ENCODE measurements around the gene YPEL1.
"Not testable (repeated sequence)": the region's sequence is repeated elsewhere in the genome, so short reads cannot be mapped to it uniquely, and the experiment has no call there.

YPEL1 gene

DNA sequence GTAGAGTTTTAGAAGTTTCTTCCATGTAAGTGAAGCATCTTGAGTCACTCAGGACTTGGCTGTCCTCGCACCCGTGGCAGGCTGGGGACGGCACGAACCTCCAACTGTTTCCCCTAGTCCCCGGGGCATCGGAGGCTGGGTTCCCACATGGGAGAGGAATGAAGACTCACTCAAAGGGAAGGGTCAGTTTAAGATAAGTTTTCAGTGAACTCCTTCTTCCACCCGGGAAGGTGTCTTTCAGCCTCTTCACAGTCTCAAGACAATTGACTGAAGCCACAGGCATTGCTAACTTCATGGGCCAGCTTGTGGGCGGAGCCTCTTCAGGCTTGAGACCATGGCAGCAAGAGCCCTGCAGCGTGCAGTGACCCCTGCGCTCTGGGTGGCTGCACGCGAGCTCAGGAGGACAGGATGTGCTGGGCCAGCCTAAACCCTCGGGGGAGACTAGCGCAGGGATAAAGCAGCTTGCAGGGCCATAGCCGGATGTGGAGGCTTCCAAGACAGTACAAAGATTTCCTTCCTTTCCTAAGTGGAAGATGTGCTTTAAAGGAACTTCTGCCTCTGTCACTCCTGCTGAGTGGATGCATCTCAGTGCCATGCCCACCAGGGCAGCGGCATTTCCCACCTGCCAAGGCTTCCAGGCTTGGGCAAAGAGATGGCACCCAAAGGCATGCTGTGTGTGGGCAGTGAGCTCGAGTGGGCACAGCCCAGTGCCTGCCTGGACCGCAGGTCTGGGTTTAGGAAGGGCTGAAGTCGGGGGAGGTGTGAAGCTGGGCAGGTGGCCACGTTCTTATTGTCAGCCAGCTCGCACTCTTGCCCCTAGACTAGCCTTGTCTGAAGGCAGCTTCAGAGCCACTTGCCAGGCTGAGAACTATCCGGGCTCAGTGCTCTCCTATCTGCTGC is 36.9 kb downstream of the YPEL1 start:
- no peak for DNase-seq

DNA sequence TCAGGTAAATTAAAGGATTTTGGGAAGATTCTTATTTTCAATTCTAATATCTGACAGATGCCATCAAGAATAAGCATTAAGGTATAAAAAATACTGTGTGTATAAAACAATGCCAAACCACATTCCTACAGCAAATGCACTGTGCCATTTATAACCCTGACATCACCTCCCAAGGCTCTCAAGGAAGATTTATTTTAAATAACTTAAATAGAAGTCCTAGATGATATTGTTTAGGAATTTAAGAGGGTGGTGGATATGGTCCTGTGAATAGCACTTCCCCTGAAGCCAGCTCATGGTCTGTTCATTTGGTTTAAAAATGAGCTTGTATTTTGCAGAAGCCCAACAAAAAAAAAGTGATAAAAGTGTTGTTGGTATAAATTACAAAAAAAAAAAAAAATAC is 37.7 kb downstream of the YPEL1 start:
- DNase-seq, result no peak

DNA sequence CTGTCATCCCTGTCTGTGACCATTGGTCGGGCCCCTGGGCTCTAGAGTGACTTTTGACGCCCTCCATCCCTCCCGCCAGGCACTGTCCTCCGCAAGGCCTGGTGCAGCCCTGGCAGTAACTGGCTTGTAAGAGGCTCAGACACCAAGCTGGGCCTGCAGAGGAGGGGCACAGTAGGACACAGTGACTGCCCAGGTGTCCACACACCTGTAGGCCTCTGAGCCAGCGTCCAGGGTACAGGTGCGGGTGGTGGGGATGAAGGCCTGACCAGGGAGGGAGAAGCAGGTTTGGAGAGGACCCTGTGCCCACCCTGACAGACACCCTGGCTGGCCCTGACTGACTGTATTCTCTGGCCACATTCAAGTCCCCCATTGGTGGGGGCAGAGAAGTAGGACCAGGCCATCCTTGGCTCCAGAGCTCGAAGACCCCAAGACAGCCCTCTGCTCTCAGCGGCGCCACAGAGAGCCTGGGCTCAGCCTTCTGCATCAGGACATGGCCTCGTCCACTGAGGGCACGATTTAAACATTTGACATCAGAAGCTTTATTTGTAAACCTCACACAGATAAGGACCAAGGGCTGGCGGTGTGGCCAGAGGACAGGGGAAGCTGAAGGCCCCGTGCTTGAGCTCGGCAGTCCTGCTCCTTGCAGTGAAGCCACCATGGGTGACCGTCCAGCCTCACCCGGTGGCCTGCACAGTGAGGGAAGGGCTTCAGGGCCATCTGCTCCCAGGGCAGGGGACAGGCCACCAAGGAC is 38.4 kb downstream of the YPEL1 start:
- no peak for DNase-seq

DNA sequence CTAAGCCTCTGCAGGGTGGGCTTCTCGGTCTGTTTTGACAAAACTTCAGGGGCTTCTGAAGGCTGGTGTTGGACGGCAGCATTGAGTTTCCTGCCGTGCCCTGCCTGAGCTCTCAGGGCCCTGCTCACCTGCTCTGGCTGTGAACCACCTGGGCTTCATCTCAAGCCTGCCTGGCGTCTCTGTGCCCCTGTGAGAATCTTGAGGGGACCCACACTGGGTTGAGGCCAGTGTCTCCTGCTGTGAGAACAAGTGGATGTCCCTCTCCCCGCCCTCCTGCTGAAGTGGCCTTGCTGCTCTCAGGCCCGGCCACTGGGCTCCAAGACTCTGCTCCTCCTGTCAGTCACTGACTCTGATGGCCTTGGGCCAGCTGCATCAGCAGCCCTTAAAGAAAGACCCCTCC is 39.5 kb downstream of the YPEL1 start:
- DNase-seq, result no peak

- DNase-seq, result no peak
Measured at GRCh38 chr22:21695430-21696085, 40.0 kb downstream of the YPEL1 start.

GRCh38 chr22:21694795-21695429 is 40.7 kb downstream of the YPEL1 start:
- no peak for DNase-seq

DNA sequence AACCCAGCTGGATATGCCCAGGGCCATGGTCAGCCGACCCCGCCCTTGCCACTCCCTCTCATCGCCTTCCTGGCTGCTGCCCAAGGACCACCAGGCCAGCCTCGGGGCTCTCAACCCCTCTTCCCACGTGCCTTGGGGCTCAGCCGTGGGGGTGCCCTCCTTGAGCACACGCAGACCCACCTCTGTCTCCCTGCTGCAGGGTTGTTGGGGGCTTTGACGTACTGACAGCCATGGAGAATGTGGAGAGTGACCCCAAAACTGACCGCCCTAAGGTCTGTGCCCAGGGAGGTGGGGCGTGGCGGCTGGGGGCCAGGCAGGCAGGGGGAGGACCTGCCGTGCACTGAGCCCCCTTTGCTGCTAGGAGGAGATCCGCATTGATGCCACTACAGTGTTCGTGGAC is 41.2 kb downstream of the YPEL1 start:
- DNase-seq, result no peak

DNA sequence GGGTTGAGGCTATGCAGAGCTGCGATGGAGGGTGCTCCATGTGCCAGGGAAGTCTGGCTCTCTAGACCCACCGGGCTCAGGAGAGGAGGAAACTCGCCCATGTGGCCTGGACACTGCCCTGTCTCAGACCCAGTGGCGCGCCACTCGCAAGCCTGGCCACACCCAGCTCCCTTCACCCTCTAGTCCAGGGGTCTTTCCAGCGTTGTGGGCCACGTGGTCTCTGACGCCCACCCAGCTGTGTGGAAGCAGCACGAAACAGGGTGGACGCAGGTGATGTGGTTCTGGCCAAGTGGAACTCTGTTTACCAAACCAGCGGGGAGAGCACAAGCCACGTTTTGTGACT is 41.6 kb downstream of the YPEL1 start:
- DNase-seq, result no peak

- DNase-seq, result no peak
Measured at GRCh38 chr22:21693333-21693998, 42.1 kb downstream of the YPEL1 start.

- DNase-seq, result not testable (repeated sequence)
Measured at GRCh38 chr22:21692856-21693255, 42.7 kb downstream of the YPEL1 start.

- DNase-seq, result no peak
Measured at GRCh38 chr22:21691816-21692215, 43.8 kb downstream of the YPEL1 start.

DNA sequence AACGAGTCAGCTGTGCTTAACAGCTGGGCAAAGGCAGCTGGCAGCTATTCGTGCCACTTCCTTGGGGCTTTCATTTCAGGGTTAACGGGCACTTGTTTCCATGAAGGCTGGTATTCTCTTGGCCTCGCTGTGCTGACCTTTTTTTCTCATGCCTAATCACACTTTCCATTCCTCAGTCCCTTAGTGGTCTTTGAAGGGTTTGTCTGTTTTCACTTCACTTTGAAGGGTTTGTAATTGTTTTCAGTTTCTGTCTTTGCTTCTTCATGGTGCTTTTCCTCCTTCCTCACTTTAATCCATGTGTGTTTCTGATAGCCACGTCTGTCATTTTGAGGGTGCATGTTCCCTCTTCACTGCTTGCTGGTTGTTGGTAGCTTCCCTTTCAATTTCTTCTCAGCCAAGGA is 45.2 kb downstream of the YPEL1 start:
- no peak for DNase-seq

DNA sequence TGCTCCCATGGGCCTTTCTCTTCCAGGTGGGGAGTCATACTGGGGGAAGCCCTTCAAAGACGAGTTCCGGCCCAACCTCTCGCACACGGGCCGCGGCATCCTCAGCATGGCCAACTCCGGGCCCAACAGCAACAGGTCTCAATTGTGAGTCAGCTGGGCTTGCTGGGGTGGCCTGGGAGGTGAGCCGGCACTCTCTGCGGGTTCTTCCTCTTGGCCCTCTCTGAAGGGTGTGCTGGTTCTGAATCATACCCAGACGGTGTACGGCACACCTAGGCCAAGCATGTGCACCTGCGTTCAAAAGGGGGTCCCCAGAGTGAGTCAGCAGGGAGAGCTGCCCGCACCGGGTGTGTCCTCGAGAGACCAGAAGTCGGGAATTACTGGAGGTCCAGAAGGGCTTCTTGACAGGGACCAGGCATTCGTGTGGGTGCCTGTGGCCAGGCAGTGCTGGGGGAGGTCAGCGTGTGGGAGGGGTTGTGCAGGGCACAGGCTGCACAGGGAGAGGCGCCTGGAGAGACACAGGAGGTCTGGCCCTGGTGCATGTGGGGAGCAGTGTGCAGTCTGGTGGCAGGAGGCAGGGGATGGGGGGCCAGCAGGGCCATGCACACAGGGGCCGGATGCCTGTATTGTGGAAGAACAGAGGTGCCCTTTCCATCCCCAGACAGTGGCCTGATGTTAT is 46.8 kb downstream of the YPEL1 start:
- no peak for DNase-seq

GRCh38 chr22:21688341-21688705 is 47.3 kb downstream of the YPEL1 start:
- DNase-seq, result no peak

- no peak for DNase-seq
Measured at GRCh38 chr22:21687685-21688259, 47.8 kb downstream of the YPEL1 start.

- no peak for DNase-seq
Measured at GRCh38 chr22:21686634-21687393, 48.8 kb downstream of the YPEL1 start.

DNA sequence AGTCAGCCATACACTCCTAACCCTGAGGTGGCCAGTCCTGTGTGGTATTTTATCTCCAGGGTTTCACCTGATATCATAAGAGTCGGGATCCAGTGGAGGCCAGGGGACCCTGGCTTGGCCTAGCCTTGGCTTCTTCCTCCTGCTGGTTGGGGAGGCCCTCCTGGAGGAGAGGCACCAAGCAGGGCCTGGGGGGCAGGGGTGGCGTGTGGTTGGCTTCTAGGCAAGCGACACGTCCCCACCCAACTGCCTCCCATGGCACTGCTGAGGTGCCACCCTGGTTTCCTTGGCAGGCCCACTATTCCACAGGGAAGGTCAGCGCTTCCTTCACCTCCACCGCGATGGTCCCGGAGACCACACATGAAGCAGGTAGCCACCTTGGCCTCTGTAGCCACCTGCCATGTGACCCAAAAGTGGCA is 49.4 kb downstream of the YPEL1 start:
- DNase-seq, result no peak

DNA sequence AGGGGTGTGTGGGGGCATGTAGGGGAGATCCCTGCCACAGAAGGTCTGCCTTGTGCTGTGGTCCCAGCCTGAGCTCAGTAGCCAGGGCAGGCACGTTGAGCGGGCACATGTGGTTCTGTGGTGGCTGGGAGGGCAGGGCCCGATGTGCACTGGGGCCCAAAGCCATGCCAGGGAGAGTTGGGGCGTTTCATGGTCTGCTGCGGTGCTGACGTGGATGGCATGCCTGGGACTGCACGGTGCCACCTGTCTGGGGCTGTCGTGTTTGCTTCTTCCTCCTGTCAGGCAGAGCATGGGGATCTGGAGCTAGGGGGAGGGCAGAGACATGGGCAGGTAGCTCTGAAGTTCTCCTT is 50.5 kb downstream of the YPEL1 start:
- no peak for DNase-seq

DNA sequence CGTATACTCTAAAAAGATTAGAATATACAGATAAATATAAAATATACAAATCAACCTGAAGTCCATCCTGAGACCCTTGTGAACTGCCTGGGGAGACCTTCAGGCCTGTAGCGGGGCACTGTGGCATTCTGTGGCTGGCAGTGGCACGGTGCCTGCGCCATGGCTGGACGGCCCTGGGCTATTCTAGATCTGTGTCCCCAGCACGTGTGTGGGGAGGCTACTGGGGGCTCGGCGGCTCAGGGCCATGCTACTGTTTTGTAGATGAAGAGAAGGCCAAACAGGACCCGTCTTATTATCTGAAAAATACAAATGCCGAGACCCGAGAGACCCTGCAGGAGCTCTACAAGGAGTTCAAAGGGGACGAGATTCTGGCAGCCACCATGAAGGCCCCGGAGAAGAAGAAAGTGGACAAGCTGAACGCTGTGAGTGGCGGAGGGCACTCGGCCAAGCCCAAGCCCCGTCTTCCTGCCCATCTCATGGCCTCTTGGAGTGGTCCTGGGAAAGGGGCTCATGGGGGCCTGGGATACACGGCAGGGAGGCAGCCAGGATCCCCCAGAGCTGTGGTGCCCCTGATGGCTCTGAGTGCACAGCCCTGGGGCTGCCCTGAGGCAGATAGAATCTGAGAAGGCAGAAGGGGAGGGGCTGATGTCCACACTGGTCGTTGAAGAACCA is 51.0 kb downstream of the YPEL1 start:
- no peak for DNase-seq

DNA sequence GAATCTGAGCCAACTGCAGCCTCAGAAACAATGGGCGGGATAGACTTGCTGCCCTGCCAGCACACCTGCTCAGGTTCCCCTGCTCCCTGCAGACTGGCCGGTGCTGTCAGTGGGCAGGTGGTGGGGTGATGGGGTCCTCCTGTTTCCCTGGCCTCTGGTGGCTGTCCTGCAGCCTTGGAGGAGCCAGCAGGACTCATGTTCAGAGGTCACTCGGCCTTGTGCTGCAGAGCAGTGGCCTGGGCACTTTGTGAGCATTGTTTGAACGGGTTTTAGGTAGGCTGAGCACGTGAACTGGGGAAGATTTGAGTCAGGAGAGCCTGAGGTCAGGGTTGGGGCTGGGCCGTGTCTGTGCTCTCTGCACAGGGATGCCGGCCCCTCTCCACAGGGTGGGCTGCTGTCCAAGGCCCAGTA is 52.2 kb downstream of the YPEL1 start:
- DNase-seq, result no peak
